GM23338 (cell line): ENCODE measurements around the gene HOXD4.

Experiments
- CREB1 ChIP-seq: fragments of 250-450 bp; sonication (Bioruptor Pico); IDR thresholded peaks from 2 replicates; pipeline ENCODE4 v1.5.0; 2020; ENCODE audit warnings: low read depth, mild to moderate bottlenecking, moderate library complexity
- EZH2 ChIP-seq: fragments of 200-600 bp; sonication (generic); IDR thresholded peaks from one replicate; pipeline ENCODE4 v1.8.0; 2017; ENCODE audit warnings: antibody characterized with exemption, mild to moderate bottlenecking, low read depth; ENCODE audit not compliant: unreplicated experiment
- JUNB ChIP-seq: IDR thresholded peaks from one replicate; pipeline ENCODE4 v1.6.1; 2016; ENCODE audit warnings: antibody characterized with exemption; ENCODE audit not compliant: unreplicated experiment
- NANOG ChIP-seq: IDR thresholded peaks from 2 replicates; pipeline ENCODE4 v1.6.1; 2016; ENCODE audit warnings: antibody characterized with exemption, borderline replicate concordance
- POLR2AphosphoS5 ChIP-seq: IDR thresholded peaks from 2 replicates; pipeline ENCODE4 v1.6.1; 2016; ENCODE audit warnings: antibody characterized with exemption, low read depth
- TF ChIP-seq, protein P1 (sequence below), 2 experiments: fragments of 200-600 bp in 1 of 2; sonication (generic) in 1 of 2; conservative IDR thresholded peaks; 2 replicates each; pipeline versions ENCODE4 v1.5.1 to v1.6.1; 2016 to 2017; ENCODE audit warnings: antibody characterized with exemption in 2 of 2, low read depth in 2 of 2, mild to moderate bottlenecking in 2 of 2, moderate library complexity in 1 of 2
- TF ChIP-seq, protein P2 (sequence below): IDR thresholded peaks from one replicate; pipeline ENCODE4 v1.6.1; 2018; ENCODE audit warnings: antibody characterized with exemption; ENCODE audit not compliant: unreplicated experiment

- TF ChIP-seq, protein P1, sequence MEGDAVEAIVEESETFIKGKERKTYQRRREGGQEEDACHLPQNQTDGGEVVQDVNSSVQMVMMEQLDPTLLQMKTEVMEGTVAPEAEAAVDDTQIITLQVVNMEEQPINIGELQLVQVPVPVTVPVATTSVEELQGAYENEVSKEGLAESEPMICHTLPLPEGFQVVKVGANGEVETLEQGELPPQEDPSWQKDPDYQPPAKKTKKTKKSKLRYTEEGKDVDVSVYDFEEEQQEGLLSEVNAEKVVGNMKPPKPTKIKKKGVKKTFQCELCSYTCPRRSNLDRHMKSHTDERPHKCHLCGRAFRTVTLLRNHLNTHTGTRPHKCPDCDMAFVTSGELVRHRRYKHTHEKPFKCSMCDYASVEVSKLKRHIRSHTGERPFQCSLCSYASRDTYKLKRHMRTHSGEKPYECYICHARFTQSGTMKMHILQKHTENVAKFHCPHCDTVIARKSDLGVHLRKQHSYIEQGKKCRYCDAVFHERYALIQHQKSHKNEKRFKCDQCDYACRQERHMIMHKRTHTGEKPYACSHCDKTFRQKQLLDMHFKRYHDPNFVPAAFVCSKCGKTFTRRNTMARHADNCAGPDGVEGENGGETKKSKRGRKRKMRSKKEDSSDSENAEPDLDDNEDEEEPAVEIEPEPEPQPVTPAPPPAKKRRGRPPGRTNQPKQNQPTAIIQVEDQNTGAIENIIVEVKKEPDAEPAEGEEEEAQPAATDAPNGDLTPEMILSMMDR (conservative IDR thresholded peaks at IDR 0.05; ENCODE audit: low read depth in 2 of 2): no peak
- TF ChIP-seq JUNB: no peak
- TF ChIP-seq NANOG: no peak
- TF ChIP-seq, protein P2, sequence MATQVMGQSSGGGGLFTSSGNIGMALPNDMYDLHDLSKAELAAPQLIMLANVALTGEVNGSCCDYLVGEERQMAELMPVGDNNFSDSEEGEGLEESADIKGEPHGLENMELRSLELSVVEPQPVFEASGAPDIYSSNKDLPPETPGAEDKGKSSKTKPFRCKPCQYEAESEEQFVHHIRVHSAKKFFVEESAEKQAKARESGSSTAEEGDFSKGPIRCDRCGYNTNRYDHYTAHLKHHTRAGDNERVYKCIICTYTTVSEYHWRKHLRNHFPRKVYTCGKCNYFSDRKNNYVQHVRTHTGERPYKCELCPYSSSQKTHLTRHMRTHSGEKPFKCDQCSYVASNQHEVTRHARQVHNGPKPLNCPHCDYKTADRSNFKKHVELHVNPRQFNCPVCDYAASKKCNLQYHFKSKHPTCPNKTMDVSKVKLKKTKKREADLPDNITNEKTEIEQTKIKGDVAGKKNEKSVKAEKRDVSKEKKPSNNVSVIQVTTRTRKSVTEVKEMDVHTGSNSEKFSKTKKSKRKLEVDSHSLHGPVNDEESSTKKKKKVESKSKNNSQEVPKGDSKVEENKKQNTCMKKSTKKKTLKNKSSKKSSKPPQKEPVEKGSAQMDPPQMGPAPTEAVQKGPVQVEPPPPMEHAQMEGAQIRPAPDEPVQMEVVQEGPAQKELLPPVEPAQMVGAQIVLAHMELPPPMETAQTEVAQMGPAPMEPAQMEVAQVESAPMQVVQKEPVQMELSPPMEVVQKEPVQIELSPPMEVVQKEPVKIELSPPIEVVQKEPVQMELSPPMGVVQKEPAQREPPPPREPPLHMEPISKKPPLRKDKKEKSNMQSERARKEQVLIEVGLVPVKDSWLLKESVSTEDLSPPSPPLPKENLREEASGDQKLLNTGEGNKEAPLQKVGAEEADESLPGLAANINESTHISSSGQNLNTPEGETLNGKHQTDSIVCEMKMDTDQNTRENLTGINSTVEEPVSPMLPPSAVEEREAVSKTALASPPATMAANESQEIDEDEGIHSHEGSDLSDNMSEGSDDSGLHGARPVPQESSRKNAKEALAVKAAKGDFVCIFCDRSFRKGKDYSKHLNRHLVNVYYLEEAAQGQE: no peak
- TF ChIP-seq CREB1: no peak
- peak; percentile 100 for TF ChIP-seq EZH2
- no peak for TF ChIP-seq POLR2AphosphoS5
Observed at GRCh38 chr2:176147800-176148496, 3.4 kb upstream of the HOXD4 start.
